EL (cell line): ENCODE measurements around the gene OR12D1.
"Not testable (repeated sequence)": the region's sequence is repeated elsewhere in the genome, so short reads cannot be mapped to it uniquely, and the experiment has no call there.

Source experiments
- DNase-seq: peaks from one replicate; pipeline ENCODE4 v3.0.0-alpha.2; 2016

Gene OR12D1

DNA sequence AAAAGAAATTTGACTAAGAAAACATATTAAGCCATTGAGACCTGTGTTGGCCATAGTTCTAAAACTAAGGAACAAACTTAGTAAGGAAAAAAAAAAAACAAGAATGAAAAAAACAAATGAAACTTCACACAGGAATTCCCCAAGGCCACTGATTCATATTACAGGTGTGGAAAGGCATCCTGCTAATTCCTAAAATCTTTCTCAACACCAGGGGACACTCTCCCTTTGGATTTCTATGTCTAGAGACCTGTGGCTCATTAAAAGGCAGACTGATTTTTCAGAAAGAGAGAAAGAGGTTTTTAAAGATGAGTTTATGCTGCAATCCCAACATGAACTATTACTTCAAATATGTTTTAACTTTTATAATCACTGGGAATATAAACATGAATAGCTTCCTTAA lies at the start of gene OR12D1:
TSS of gene OR12D1 (plus strand) at position 341 of the 400 bp plus-strand sequence.
- peak; percentile 21 for DNase-seq

DNA sequence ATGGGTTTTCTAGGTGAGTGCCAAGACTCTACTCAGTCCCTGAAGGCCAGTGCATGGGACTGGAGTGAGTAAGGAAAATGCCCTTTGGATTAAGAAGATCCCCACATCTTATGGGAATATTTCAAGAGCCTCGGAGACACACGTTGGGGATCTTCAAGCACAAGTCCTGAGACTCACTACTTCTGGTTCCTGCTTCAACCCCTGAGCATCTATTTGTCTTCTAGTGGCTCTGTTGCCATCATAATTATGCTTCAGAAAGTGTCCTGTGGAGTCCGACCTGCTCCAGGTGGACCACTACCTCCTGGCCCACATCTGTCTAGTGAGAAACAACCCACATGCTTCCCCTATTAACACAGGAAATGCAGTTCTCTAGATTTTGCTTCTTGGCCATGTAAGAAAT lies 46.0 kb upstream of the OR12D1 start, which contains the start of gene OR5V1:
TSS of gene OR5V1 (minus strand) at position 101 of the 400 bp plus-strand sequence. CDS start 12,670 bp downstream, outside the sequence.
- no peak for DNase-seq

GRCh38 chr6:29375191-29375590 lies 39.5 kb upstream of the OR12D1 start, which contains the start of gene OR12D3:
TSS of gene OR12D3 (minus strand) at chr6:29375291. CDS start at chr6:29375287, 4 bp downstream.
- no peak for DNase-seq

GRCh38 chr6:29376003-29376402 lies 38.7 kb upstream of the OR12D1 start:
- peak; percentile 38 for DNase-seq

DNA sequence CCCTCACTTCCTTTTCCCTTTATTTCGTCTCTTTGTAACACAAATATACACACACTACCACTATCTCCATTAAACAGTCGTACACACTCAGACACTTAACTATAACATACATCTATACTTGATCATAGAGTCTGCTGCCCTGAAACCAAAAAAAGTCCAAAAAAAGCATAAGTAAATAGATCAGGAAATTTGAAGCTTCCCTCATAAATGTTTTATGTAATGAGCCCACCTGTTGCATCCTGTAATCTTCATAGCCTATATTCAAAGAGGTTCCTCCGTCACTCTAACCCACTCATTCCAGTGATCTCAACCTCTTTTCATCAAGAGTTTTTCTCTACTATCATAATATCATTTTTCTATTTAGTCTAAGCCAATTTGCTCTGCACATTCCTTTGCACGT lies 26.2 kb upstream of the OR12D1 start:
- no peak for DNase-seq

DNA sequence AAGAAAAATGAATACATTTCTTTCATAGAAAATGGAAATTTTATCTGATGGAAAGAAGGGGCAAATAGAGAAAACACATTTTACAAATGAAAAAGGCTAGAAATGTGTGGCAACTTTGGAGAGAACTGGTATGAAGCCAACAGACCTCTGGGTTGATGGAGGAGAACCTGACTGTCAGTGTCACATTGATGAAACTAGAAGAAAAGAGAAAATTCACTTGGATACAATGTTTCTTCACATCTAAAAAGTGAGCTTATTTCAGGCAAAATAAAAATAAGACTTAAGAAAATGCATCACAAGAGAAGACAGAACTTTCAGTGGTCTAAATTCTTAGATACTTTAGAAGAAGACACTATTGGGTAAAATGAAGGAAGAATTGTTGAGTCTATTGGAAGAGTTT lies 19.4 kb upstream of the OR12D1 start, which contains the start of gene OR12D2:
TSS of gene OR12D2 (plus strand) at position 301 of the 400 bp plus-strand sequence. CDS start 1,069 bp downstream, outside the sequence.
- no peak for DNase-seq

GRCh38 chr6:29399525-29399924 lies 15.2 kb upstream of the OR12D1 start:
- no peak for DNase-seq

DNA sequence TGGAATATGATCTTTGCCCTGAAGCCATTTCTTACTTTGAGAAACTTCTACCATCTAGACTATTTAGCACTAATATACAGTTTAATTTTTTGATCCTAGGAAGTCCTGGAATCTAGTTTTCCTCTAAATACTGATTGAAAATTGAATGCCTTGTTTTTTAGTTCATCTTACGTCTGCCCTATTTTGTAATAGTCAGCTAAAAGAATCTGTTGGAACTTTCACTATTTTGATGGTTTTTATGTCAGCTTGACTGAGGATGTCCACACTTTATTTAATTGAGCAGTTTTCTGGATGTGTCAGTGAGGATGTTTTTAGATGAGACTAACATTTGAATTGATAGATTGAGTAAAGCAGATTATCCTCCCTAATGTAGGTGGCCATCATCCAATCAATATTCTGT lies 10.9 kb upstream of the OR12D1 start:
- no peak for DNase-seq

GRCh38 chr6:29419516-29419915 lies 4.8 kb downstream of the OR12D1 start:
- DNase-seq, result peak; percentile 72

- peak; percentile 13 for DNase-seq
Measured at GRCh38 chr6:29424168-29424567, 9.4 kb downstream of the OR12D1 start.

GRCh38 chr6:29424575-29424974 lies 9.8 kb downstream of the OR12D1 start:
- DNase-seq, result peak; percentile 26

GRCh38 chr6:29425075-29425474 lies 10.3 kb downstream of the OR12D1 start:
- no peak for DNase-seq

GRCh38 chr6:29426654-29427053 lies 11.9 kb downstream of the OR12D1 start:
- DNase-seq, result peak; percentile 38

DNA sequence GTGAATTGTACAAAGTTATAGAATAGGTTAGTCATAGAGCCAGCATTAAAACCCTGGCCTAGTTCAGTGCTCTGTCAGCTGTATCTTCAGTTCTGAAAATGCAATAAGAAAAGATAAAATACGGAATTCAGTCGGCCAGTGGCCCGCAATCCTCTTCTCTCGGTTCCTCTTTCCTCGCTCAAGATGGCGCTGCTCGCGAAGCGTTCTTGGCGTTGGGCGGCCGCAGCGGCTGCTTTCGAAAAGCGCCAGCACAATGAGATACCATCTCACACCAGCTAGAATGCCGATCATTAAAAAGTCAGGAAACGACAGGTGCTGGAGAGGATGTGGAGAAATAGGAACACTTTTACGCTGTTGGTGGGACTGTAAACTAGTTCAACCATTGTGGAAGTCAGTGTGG lies 22.0 kb downstream of the OR12D1 start:
- not testable (repeated sequence) for DNase-seq

DNA sequence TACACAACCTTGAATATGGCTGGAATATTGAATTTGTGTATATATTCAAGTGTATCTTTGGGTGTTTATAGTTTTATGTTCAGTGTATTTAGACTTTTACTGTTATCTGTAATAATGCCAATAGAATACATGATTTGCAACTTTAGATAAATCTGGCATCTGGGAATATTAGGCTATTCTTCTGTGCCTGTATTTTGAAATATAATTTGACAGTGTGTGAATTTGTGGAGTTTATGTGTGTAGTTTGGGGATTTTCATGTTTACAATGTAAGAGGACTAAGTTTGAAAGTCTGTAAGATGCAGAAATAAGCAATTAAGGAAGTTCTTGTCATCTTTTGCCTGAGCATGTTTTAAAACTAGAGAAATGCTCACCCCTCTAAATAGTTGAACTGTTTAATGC lies 24.3 kb downstream of the OR12D1 start, which contains the start of gene OR10C1:
TSS of gene OR10C1 (plus strand) at position 301 of the 400 bp plus-strand sequence. CDS start 710 bp downstream, outside the sequence.
- no peak for DNase-seq

DNA sequence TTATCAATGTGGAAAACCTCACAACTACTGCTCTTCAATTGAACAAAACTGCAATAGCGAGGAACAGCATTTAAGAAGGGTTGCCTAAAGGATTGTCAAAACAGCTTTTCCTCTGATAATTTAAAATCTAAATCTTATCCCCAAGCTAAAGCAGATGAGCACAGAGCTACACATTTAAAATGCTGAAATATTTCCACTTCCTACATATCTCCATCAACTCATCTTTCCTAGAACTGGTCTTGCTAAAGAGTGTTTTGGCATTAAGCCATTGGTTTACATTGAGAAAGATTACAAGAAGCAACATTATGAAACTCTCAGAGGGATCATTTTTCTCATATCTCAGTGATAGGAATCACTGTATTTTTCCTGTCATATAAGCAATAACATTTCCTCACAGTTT lies 28.0 kb downstream of the OR12D1 start:
- no peak for DNase-seq

- DNase-seq, result not testable (repeated sequence)
Measured at GRCh38 chr6:29444031-29444430, 29.3 kb downstream of the OR12D1 start.

DNA sequence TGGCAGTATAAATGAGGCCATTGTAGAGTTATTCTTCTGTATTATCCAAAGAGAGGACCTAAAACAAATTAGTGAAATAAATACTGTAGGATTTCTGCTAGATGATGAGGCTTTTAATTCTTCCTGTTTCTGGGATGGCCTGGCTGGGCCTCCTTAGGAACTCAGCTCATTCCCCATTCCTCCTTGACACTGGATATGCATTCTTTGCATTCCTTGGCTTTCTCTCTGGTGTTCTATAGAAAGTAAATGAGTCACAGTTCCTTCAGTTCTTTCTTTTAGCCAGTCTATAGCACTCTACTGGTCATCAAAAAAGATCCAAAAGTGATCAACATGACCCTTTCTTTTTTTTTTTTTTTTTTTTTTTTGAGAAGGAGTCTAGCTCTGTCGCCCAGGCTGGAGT lies 32.9 kb downstream of the OR12D1 start:
- DNase-seq, result peak; percentile 91

DNA sequence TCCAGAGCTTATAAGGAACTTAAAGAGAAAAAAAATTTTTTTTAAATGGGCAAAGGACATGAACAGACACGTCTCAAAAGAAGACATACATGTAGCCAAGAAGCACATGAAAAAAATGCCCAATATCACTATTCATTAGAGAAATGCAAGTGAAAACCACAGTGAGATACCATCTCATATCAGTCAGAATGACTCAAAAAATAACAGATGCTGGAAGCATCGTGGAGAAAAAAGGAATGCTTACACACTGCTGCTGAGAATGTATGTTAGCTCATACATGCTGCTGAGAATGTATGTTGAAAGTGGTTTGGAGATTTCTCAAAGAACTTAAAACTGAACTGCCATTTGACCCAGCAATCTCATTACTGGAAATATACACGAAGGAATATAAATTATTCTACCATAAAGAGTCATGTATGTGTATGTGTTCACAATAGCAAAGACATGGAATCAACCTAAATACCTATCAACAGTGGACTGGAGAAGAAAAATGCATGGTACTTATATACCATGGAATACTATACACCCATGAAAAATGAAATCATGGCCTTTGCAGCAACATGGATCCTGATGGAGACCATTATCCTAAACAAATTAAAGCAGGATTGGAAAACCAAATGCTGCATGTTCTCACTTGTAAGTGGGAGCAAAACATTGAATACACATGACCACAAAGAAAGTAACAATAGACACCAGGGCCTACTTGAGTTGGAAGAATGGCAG lies 36.9 kb downstream of the OR12D1 start:
- DNase-seq, result peak; percentile 91

DNA sequence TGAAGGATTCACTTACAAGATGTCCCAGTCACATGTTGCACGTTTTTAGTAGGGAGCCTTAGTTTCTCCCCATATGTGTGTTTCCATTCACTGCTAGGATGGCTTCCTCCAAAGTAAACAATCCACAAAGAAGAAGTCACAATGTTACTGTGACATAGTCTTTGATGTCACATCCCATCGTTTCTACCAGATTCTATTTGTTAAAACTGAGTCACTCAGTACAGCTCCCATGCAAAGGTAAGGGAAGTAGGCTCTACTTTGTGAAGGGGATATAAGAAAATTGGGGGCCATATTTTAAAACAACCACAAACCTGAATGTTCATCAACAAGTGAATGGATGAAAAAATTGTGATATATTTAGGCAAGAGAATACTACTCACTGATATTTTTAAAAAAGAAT lies 42.2 kb downstream of the OR12D1 start, which contains the start of the genes OR11A1 and OR2H1:
TSS of gene OR11A1 (minus strand) at position 101 of the 400 bp plus-strand sequence. CDS start 29,430 bp downstream, outside the sequence.
TSS of gene OR2H1 (plus strand) at position 185 of the 400 bp plus-strand sequence. CDS start 4,615 bp downstream, outside the sequence.
- no peak for DNase-seq

- DNase-seq, result no peak
Measured at GRCh38 chr6:29461021-29461814, 46.5 kb downstream of the OR12D1 start.

- no peak for DNase-seq
Measured at GRCh38 chr6:29462022-29462421, 47.3 kb downstream of the OR12D1 start.

DNA sequence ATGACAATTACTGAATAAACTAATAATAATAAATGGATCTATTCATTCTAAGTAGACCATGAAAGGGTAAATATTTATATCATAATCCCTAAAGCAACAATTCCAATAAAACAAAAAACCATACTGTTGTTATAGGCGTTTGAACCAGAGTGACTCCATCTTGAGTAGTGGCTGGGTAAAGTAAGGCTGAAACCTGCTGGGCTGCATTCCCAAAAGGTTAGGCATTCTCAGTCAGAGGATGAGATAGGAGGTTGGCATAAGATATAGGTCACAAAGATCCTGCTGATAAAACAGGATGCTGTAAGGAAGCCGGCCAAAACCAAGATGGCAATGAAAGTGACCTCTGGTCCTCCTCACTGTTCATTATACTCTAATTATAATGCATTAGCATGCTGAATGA lies 50.6 kb downstream of the OR12D1 start:
- no peak for DNase-seq
